AG10803 (cell line): ENCODE results near the gene PDGFD.

Source experiments
- DNase-seq: peaks from one replicate; pipeline ENCODE4 v3.0.0; 2010; ENCODE audit warnings: low read depth
- H3K4me3 ChIP-seq: 2 replicates; pipeline ENCODE4 v1.5.1; 2011; ENCODE audit warnings: mild to moderate bottlenecking, low read length, control low read depth
- CTCF ChIP-seq: conservative IDR thresholded peaks from 2 replicates; pipeline ENCODE4 v1.5.1; 2011; ENCODE audit warnings: mild to moderate bottlenecking, low read length, control low read depth, inconsistent platforms

PDGFD gene

GRCh38 chr11:103902994-103903393, 261.0 kb downstream of the PDGFD start:
- no peak overlapping the region for H3K4me3 ChIP-seq
- no peak for DNase-seq
- no peak for TF ChIP-seq CTCF

- no peak for TF ChIP-seq CTCF
- no peak overlapping the region for H3K4me3 ChIP-seq
- DNase-seq = no peak
Measured at GRCh38 chr11:103901656-103902055, 262.3 kb downstream of the PDGFD start.

GRCh38 chr11:103898577-103899336, 265.2 kb downstream of the PDGFD start:
- TF ChIP-seq CTCF = no peak
- DNase-seq = no peak
- H3K4me3 ChIP-seq = no peak overlapping the region

GRCh38 chr11:103898065-103898464, 265.9 kb downstream of the PDGFD start:
- no peak for DNase-seq
- TF ChIP-seq CTCF = no peak
- H3K4me3 ChIP-seq = no peak overlapping the region

- peak; percentile 55 for DNase-seq
- no peak for TF ChIP-seq CTCF
- H3K4me3 ChIP-seq = no peak overlapping the region
Measured at GRCh38 chr11:103897160-103897936, 266.6 kb downstream of the PDGFD start.

- no peak for TF ChIP-seq CTCF
- no peak for DNase-seq
- no peak overlapping the region for H3K4me3 ChIP-seq
Measured at GRCh38 chr11:103895106-103895505, 268.8 kb downstream of the PDGFD start.

GRCh38 chr11:103894673-103895072, 269.3 kb downstream of the PDGFD start:
- no peak for TF ChIP-seq CTCF
- no peak overlapping the region for H3K4me3 ChIP-seq
- no peak for DNase-seq
